Measurements from ENCODE around the gene SOHLH1. TPM values are rescaled to one million over a fixed set of nuclear protein-coding genes. Genes with fewer than 3 reads are reported as not detected.

SOHLH1 gene
- total RNA-seq, 4 donors from 2014 or later = not detected

Other genes with a start within 250 kb of the SOHLH1 start
- 10 to 100 TPM in 1 of 4 donors, 1 to 10 TPM in 3; 5.4 to 10.9 (median 8.3) TPM for gene PPP1R26, start 219.7 kb downstream of the SOHLH1 start, total RNA-seq
- gene MRPS2, start 198.8 kb downstream of the SOHLH1 start, total RNA-seq = 10 to 100 TPM; 18.2 to 39.5 (median 31.8) TPM
- gene LCN1, start 178.0 kb downstream of the SOHLH1 start, total RNA-seq = not detected
- gene OBP2A, start 153.4 kb downstream of the SOHLH1 start, total RNA-seq = not detected
- gene PAEP, start 137.7 kb downstream of the SOHLH1 start, total RNA-seq = not detected
- not detected for gene GLT6D1, start 59.9 kb downstream of the SOHLH1 start, total RNA-seq
- not detected for gene LCN9, start 36.2 kb downstream of the SOHLH1 start, total RNA-seq
- gene KCNT1, start 2.7 kb upstream of the SOHLH1 start, total RNA-seq = under 1 TPM in 1 of 4 donors, not detected in 3; 0.09 TPM
- gene CAMSAP1, start 208.1 kb upstream of the SOHLH1 start, total RNA-seq = 10 to 100 TPM; 31.2 to 85.3 (median 51.6) TPM

Measured in esophagus squamous epithelium (tissue), 4 donors.